AG10803 (cell line): ENCODE measurements around the gene SREK1.
"Not testable (repeated sequence)": the region's sequence is repeated elsewhere in the genome, so short reads cannot be mapped to it uniquely, and the experiment has no call there.

Experiments used
- DNase-seq: peaks from one replicate; pipeline ENCODE4 v3.0.0; 2010; ENCODE audit warnings: low read depth
- H3K4me3 ChIP-seq: 2 replicates; pipeline ENCODE4 v1.5.1; 2011; ENCODE audit warnings: mild to moderate bottlenecking, low read length, control low read depth
- CTCF ChIP-seq: conservative IDR thresholded peaks from 2 replicates; pipeline ENCODE4 v1.5.1; 2011; ENCODE audit warnings: mild to moderate bottlenecking, low read length, control low read depth, inconsistent platforms

Gene SREK1

DNA sequence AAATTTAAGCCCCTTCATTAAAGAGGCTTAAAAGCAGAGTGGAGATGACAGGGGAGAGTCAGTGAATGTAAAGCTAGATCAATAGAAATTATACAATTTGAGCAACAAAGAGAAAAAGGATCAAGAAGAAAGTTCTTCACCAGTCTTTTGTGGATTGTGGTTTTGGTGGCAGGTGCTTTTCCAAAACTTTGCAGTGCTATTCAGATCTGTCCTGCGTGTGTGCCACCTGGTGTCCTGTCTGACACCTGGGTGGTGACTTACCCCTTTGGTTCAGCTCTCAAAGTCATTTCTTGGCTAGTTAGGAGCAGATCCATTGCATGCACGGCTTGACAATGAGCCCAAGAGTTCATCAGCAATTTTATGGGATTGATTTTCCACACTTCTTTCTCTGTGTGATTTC, 69.4 kb downstream of the SREK1 start:
- TF ChIP-seq CTCF: no peak
- no peak overlapping the region for H3K4me3 ChIP-seq
- DNase-seq: no peak

DNA sequence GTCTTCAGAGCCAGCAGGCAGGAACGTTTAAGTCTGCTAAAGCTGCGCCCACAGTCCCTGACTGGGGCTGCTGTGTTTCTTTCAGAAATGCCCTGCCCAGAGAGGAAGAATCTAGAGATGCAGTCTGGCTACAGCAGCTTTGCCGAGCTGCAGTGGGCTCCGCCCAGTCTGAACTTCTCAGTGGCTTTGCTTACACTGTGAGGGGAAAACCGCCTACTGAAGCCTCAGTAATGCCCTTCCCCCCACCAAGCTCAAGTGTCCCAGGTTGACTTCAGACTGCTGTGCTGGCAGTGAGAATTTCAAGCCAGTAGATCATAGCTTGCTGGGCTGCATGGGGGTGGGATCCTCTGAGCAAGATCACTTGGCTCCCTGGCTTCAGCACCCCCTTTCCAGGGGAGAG, 78.4 kb downstream of the SREK1 start:
- TF ChIP-seq CTCF: no peak
- no peak overlapping the region for H3K4me3 ChIP-seq
- no peak for DNase-seq

GRCh38 chr5:66222896-66223295, 78.8 kb downstream of the SREK1 start:
- not testable (repeated sequence) for H3K4me3 ChIP-seq, DNase-seq

- DNase-seq: no peak
- no peak overlapping the region for H3K4me3 ChIP-seq
- peak; percentile 39 for TF ChIP-seq CTCF
Observed at GRCh38 chr5:66223637-66224036, 79.5 kb downstream of the SREK1 start.

- TF ChIP-seq CTCF: no peak
- no peak for DNase-seq
- H3K4me3 ChIP-seq: no peak overlapping the region
Observed at GRCh38 chr5:66224274-66224673, 80.2 kb downstream of the SREK1 start.

- no peak for TF ChIP-seq CTCF
- DNase-seq: no peak
- no peak overlapping the region for H3K4me3 ChIP-seq
Observed at GRCh38 chr5:66224773-66225553, 80.9 kb downstream of the SREK1 start.

- H3K4me3 ChIP-seq: no peak overlapping the region
- no peak for TF ChIP-seq CTCF
- DNase-seq: no peak
Observed at GRCh38 chr5:66230551-66230950, 86.5 kb downstream of the SREK1 start.
